Keratinocyte (primary cell): Measurements from ENCODE around the gene FBN1.

Experiments used
- EZH2 ChIP-seq: IDR thresholded peaks from one replicate; pipeline ENCODE4 v1.6.1; 2012; ENCODE audit warnings: inconsistent platforms, mild to moderate bottlenecking, low read length, moderate library complexity
- TF ChIP-seq, protein P1 (sequence below), 3 experiments: IDR thresholded peaks in 1 of 3; conservative IDR thresholded peaks in 1 of 3; optimal IDR thresholded peaks in 1 of 3; 2 replicates in 2 of 3; 3 replicates in 1 of 3; pipeline versions ENCODE3 to v1.5.1; 2011; ENCODE audit warnings: low read length in 3 of 3, mild to moderate bottlenecking in 3 of 3, moderate library complexity in 2 of 3, control low read depth in 1 of 3, inconsistent platforms in 1 of 3; ENCODE audit not compliant: insufficient read depth in 2 of 3; ENCODE audit errors: extremely low read depth in 1 of 3

DNA sequence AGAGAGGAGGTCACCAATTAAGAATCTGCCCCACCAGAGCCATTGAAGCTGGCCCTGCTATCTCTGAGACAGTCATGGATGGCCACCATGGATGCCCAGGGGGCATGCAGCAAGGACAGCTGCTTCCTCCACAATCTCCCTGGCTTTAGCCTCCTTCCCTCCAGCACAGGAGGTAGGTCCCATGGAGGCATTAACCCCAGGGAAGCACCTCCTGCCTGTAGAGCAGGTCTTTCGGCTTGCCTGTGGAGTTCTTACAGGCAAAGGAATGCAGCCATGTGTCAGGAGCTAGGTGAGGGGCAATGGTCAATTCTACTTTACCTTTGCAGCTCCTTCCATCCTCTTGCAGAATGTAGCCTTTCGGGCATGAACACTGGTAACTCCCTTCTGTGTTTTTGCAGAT is 220.5 kb downstream of the FBN1 start:
- TF ChIP-seq, protein P1, sequence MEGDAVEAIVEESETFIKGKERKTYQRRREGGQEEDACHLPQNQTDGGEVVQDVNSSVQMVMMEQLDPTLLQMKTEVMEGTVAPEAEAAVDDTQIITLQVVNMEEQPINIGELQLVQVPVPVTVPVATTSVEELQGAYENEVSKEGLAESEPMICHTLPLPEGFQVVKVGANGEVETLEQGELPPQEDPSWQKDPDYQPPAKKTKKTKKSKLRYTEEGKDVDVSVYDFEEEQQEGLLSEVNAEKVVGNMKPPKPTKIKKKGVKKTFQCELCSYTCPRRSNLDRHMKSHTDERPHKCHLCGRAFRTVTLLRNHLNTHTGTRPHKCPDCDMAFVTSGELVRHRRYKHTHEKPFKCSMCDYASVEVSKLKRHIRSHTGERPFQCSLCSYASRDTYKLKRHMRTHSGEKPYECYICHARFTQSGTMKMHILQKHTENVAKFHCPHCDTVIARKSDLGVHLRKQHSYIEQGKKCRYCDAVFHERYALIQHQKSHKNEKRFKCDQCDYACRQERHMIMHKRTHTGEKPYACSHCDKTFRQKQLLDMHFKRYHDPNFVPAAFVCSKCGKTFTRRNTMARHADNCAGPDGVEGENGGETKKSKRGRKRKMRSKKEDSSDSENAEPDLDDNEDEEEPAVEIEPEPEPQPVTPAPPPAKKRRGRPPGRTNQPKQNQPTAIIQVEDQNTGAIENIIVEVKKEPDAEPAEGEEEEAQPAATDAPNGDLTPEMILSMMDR (optimal IDR thresholded peaks at IDR 0.05 in 1 of 3, IDR thresholded peaks at IDR 0.05 in 1 of 3, conservative IDR thresholded peaks at IDR 0.05 in 1 of 3; ENCODE audit: extremely low read depth in 1 of 3, insufficient read depth in 2 of 3, low read length in 3 of 3): no peak
- no peak for TF ChIP-seq EZH2
